ENCODE data around the gene TMEM37. TPM values are rescaled to one million over a fixed set of nuclear protein-coding genes. Genes with fewer than 3 reads are reported as not detected.

TMEM37 gene
- total RNA-seq, 1 donor from 2014 or later, result 0.51 TPM

GRCh38 chr2:119473621-119474370 lies 42.1 kb downstream of the TMEM37 start:
- H3K27me3 Mint-ChIP-seq, result peaks cover 5% of the 10 kb centered on the region
- H3K27ac Mint-ChIP-seq, result no peak overlapping the region
- POLR2A ChIA-PET, result interaction anchor here (0.5 kb wide), 1 partner anchor 65 kb away, joined by 8 read pairs; no protein-coding TSS in a partner anchor
- TF ChIP-seq, protein P1, sequence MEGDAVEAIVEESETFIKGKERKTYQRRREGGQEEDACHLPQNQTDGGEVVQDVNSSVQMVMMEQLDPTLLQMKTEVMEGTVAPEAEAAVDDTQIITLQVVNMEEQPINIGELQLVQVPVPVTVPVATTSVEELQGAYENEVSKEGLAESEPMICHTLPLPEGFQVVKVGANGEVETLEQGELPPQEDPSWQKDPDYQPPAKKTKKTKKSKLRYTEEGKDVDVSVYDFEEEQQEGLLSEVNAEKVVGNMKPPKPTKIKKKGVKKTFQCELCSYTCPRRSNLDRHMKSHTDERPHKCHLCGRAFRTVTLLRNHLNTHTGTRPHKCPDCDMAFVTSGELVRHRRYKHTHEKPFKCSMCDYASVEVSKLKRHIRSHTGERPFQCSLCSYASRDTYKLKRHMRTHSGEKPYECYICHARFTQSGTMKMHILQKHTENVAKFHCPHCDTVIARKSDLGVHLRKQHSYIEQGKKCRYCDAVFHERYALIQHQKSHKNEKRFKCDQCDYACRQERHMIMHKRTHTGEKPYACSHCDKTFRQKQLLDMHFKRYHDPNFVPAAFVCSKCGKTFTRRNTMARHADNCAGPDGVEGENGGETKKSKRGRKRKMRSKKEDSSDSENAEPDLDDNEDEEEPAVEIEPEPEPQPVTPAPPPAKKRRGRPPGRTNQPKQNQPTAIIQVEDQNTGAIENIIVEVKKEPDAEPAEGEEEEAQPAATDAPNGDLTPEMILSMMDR (IDR thresholded peaks at IDR 0.05), result no peak
- no peak for ATAC-seq (ENCODE audit: low read depth)
- no peak for DNase-seq
- no peaks in the 10 kb centered on the region for H3K4me1 Mint-ChIP-seq
- no peak overlapping the region for H3K4me3 Mint-ChIP-seq
- H3K9me3 Mint-ChIP-seq, result no peaks in the 10 kb centered on the region
- no peaks in the 10 kb centered on the region for H3K36me3 Mint-ChIP-seq (ENCODE audit: low read depth)
- intact Hi-C loops (cut with micrococcal nuclease), result loop anchor here (2.0 to 10.0 kb wide), 2 partner anchors 249 to 1251 kb away; partner anchors contain the start of gene STEAP3
- CTCF ChIA-PET, result interaction anchor here (6.4 kb wide), 1 partner anchor 67 kb away, joined by 102 read pairs; no protein-coding TSS in a partner anchor

DNA sequence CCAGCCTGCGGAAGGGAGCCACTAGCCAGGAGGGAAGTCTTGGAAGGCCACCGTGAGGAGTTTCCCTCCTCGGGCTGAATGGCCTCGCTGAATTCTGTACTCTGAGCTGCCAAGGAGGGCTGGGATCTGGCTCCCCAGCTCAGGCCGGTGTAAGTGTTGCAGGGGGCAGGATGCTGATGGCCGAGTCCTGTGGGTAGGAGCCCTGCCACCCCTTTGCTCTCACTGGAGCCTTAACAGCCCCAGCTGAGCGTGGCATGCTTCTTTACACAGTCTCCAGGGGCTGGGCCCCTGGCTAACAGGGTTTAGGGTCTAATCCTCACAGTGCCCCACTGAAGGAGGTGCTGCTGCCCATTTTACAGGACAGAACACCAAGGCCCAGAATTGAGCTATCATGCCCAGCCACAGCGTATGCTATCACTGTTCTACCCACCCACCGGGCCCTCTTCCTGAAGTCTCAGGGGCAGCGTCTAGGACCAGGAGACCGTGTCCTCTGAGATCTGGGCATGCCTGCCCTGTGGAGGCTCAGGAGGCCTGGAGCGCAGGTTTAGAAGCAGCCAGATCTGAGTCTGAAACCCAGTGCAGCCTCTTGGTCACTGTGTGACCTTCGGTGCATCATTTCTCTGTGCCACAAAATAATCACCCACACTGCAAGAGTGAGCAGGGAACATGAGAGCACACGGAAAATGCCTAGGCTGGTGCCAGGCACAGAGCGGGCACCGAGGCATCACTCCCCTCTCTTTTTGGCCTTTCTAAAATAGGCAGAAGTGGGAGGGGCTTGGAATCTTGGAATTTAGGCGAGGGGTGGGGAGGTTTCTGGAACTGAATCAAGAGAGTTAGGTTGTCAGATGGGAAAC lies 42.9 kb downstream of the TMEM37 start:
- TF ChIP-seq, protein P1 (IDR thresholded peaks at IDR 0.05), result no peak
- ATAC-seq (ENCODE audit: low read depth), result no peak
- H3K9me3 Mint-ChIP-seq, result no peaks in the 10 kb centered on the region
- intact Hi-C loops (cut with micrococcal nuclease), result loop anchor here (2.0 to 10.0 kb wide), 2 partner anchors 250 to 1252 kb away; partner anchors contain the start of gene STEAP3
- H3K36me3 Mint-ChIP-seq (ENCODE audit: low read depth), result no peaks in the 10 kb centered on the region
- ChIA-PET POLR2A (interaction anchor here (0.5 kb wide), 1 partner anchor 66 kb away, joined by 8 read pairs; no protein-coding TSS in a partner anchor), CTCF (interaction anchor here (2.0 to 6.4 kb wide), 2 partner anchors 68 to 593 kb away, joined by 8 to 102 read pairs; no protein-coding TSS in a partner anchor)
- H3K27ac Mint-ChIP-seq, result no peak overlapping the region
- H3K27me3 Mint-ChIP-seq, result peaks cover 5% of the 10 kb centered on the region
- H3K4me3 Mint-ChIP-seq, result no peak overlapping the region
- DNase-seq, result no peak
- H3K4me1 Mint-ChIP-seq, result no peaks in the 10 kb centered on the region

- intact Hi-C loops (cut with micrococcal nuclease), result loop anchor here (2.0 to 10.0 kb wide), 2 partner anchors 251 to 1253 kb away; partner anchors contain the start of gene STEAP3
- TF ChIP-seq, protein P1 (IDR thresholded peaks at IDR 0.05), result no peak
- Mint-ChIP-seq H3K4me3 (no peak overlapping the region), H3K27ac (no peak overlapping the region), H3K9me3 (no peaks in the 10 kb centered on the region), H3K27me3 (peaks cover 5% of the 10 kb centered on the region), H3K4me1 (no peaks in the 10 kb centered on the region), H3K36me3 (ENCODE audit: low read depth) (no peaks in the 10 kb centered on the region)
- DNase-seq (no peak), ATAC-seq (ENCODE audit: low read depth) (no peak)
- POLR2A ChIA-PET, result no interaction called here
- CTCF ChIA-PET, result interaction anchor here (2.0 to 6.4 kb wide), 3 partner anchors 10 to 593 kb away, joined by 8 to 102 read pairs (median 9); no protein-coding TSS in a partner anchor
Observed at GRCh38 chr2:119475225-119475856, 43.7 kb downstream of the TMEM37 start.

DNA sequence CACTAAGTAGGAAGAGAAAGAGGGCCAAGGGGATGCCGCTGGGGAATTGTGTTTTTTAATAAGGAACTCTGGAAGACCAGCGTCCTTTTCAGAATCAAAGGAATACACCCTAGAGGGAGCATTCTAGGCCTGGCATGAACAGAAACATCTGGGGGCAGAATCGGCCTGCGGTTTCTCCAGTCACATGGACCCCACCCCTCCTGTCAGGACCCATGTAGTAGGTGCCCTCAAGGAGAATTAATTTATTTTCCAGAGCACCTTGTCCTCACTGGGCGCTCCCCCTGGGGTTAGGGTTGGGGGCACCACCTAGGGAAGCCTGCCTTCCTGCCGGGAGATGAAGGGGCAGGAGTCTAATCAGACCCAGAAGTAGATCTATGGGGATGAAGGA lies 44.2 kb downstream of the TMEM37 start:
- intact Hi-C loops (cut with micrococcal nuclease), result loop anchor here (1.0 to 10.0 kb wide), 3 partner anchors 69 to 1253 kb away; partner anchors contain the start of gene STEAP3
- no peaks in the 10 kb centered on the region for H3K4me1 Mint-ChIP-seq
- no peaks in the 10 kb centered on the region for H3K36me3 Mint-ChIP-seq (ENCODE audit: low read depth)
- TF ChIP-seq, protein P1 (IDR thresholded peaks at IDR 0.05), result no peak
- H3K4me3 Mint-ChIP-seq, result no peak overlapping the region
- no peaks in the 10 kb centered on the region for H3K9me3 Mint-ChIP-seq
- H3K27ac Mint-ChIP-seq, result no peak overlapping the region
- peaks cover 5% of the 10 kb centered on the region for H3K27me3 Mint-ChIP-seq
- no peak for DNase-seq
- ChIA-PET CTCF (interaction anchor here (0.8 to 6.4 kb wide), 8 partner anchors 10 to 594 kb away, joined by 3 to 102 read pairs (median 6); no protein-coding TSS in a partner anchor), POLR2A (no interaction called here)
- no peak for ATAC-seq (ENCODE audit: low read depth)

Data from activated B cell treated with CpG ODN at 0.5 μM for 24 hours (primary cell).